Omental fat pad (tissue), 4 donors: ENCODE data around the gene THSD7B. TPM values are rescaled to one million over a fixed set of nuclear protein-coding genes. Genes with fewer than 3 reads are reported as not detected.

ENCODE experiments used
- ATAC-seq: fragments of 150-250 bp; one replicate; pipeline ENCODE4 v1.9.1; 2016; ENCODE audit warnings: mild to moderate bottlenecking, moderate library complexity; ENCODE audit not compliant: low FRiP score
- DNase-seq: peaks from one replicate; pipeline ENCODE4 v3.0.0-alpha.2; 2019; ENCODE audit warnings: low spot score
- total RNA-seq, 4 donors: library from RNA; depleted of rRNA; stranded (reverse); fragments of >200 nt; gene quantifications; one replicate each; pipeline ENCODE4 v1.1.0, GENCODE V29; 2016
- TF ChIP-seq, protein P1 (sequence below), 3 donors: fragments of 450-650 bp; IDR thresholded peaks; one replicate each; pipeline ENCODE4 v1.5.1; 2016 to 2017; ENCODE audit warnings: antibody characterized with exemption in 3 of 3, mild to moderate bottlenecking in 3 of 3, moderate library complexity in 2 of 3

THSD7B gene
- total RNA-seq, 4 donors from 2014 or later = 0.74 to 12.9 (median 2.5) TPM

DNA sequence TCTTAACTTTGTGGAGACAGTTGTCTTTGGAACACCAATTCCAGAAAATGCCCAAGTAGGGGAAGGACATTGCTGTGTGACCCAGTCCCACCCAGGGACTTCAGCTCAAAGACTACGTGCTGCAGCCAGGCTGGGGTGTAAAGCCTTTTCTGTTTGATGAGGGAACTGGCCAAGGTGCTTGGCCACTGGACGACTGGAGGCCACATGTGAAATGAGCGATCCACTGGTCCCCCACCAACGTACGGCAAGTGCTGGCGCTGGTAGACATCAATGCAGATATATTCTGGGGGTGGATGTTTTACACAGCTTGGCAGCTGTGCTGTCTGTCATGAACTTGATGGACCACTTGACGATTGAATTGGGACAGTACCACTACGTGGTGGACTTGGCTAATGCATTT, 616.4 kb downstream of the THSD7B start:
- DNase-seq (no peak), ATAC-seq (no peak)
- TF ChIP-seq, protein P1, sequence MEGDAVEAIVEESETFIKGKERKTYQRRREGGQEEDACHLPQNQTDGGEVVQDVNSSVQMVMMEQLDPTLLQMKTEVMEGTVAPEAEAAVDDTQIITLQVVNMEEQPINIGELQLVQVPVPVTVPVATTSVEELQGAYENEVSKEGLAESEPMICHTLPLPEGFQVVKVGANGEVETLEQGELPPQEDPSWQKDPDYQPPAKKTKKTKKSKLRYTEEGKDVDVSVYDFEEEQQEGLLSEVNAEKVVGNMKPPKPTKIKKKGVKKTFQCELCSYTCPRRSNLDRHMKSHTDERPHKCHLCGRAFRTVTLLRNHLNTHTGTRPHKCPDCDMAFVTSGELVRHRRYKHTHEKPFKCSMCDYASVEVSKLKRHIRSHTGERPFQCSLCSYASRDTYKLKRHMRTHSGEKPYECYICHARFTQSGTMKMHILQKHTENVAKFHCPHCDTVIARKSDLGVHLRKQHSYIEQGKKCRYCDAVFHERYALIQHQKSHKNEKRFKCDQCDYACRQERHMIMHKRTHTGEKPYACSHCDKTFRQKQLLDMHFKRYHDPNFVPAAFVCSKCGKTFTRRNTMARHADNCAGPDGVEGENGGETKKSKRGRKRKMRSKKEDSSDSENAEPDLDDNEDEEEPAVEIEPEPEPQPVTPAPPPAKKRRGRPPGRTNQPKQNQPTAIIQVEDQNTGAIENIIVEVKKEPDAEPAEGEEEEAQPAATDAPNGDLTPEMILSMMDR (IDR thresholded peaks at IDR 0.05) = no peak

DNA sequence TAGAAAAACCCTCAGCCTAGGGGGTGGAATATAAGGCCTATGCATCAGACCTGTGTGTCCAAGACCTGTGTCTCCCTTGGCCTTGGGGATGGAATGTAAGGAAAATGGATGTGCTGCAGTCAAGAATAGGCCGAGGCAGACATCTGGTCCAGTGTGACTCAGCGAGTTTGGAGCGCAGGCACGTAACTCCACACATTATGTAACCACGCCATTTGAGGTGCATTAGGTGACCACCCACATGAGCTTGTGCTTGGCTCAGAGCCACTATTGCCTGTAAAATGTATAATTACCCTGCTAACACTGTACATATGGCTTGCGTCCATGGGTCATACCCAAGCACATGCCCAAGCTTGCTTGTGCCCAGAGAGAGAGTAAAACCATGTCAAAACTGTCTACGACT, 618.0 kb downstream of the THSD7B start:
- TF ChIP-seq, protein P1 (IDR thresholded peaks at IDR 0.05) = no peak
- ATAC-seq = no peak
- DNase-seq = no peak

DNA sequence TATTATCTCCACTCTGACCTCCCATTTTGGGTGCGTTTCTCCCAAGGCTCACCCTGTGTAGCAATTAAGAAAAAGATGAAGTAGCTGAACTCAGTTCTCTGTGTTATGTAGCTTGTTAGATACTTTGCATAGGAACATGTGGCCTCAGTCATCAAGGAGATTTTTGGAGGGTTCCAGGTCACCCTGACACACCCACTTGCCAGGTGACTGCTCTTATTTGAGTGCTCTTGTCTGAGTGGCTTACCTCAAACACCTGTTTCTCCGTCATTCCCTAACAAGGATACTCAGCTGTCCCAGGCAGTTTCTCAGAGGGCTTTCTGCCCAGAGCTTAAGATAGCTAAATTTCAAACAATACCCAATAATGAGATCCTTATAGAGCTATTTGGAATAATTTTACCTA, 621.7 kb downstream of the THSD7B start:
- TF ChIP-seq, protein P1 (IDR thresholded peaks at IDR 0.05) = no peak
- ATAC-seq (no peak), DNase-seq (no peak)

DNA sequence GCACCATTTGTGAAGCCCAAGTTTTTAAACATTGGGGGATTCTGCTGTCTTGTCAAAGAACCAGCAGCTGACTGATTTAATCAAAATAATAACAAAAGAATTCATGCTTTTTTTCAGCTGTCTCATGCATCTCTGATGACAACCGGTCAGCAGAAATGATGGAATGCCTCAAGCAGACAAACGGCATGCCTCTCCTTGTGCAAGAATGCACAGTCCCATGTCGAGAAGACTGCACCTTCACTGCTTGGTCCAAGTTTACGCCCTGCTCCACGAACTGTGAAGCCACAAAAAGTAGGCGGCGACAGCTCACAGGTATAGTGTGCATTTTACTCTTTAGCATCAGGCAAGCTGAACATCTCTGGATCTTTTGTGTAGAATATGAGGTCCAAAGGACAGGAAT, 640.2 kb downstream of the THSD7B start:
- TF ChIP-seq, protein P1 (IDR thresholded peaks at IDR 0.05) = no peak
- DNase-seq = no peak
- ATAC-seq = no peak

DNA sequence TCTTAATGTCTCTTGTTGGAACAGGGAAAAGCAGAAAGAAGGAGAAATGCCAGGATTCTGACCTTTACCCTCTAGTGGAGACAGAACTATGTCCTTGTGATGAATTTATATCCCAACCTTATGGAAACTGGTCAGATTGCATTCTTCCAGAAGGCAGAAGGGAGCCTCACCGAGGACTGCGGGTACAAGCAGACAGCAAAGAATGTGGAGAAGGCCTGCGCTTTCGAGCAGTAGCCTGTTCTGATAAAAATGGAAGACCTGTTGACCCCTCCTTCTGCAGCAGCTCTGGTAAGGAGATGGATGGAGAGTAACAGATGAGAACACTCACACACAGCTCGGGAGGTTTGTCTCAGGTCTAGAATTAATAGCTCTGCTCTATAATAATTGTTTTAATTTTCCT, 646.2 kb downstream of the THSD7B start:
- DNase-seq (no peak), ATAC-seq (no peak)
- TF ChIP-seq, protein P1 (IDR thresholded peaks at IDR 0.05) = no peak

DNA sequence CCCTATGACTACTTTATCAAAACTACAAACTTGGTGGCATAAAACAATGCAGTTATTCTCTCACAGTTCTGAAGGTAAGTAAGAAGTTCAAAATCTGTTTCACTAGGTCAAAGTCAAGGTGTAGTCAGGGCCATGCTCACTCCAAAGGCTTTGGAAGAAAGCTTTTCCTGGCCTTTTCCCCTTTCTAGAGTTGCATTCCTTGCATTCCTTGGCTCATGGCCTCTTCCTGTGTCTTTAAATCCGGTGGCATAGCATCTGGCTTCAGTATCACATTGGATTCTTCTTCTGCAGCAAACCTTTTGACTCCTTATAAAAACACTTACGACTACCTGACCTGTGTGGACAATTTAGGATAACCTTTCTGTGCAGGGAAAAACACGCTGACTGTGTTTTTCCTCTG, 655.4 kb downstream of the THSD7B start:
- TF ChIP-seq, protein P1 (IDR thresholded peaks at IDR 0.05) = no peak
- ATAC-seq (no peak), DNase-seq (no peak)

DNA sequence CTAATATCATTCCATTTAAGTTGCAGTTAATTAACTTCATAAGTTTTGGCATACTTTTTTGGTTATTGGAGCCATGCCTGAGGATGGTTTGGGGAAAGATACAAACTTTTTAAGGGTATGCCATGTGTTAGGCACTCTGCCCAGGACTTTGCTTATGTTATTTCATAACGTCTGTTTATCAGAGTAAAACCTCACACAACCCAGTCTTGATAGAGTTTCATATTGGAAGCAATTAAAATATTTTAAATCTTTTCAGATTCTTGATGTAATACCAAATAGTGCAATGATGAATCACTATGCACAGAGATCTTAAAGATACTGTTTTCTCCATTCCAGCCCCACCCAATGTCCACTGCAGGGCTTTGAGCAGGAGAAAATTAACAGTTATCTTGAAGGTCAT, 669.8 kb downstream of the THSD7B start:
- no peak for DNase-seq
- ATAC-seq = peak; percentile 32
- TF ChIP-seq, protein P1 (IDR thresholded peaks at IDR 0.05) = no peak
